ENCODE results near the gene ADARB1.

Gene ADARB1

DNA sequence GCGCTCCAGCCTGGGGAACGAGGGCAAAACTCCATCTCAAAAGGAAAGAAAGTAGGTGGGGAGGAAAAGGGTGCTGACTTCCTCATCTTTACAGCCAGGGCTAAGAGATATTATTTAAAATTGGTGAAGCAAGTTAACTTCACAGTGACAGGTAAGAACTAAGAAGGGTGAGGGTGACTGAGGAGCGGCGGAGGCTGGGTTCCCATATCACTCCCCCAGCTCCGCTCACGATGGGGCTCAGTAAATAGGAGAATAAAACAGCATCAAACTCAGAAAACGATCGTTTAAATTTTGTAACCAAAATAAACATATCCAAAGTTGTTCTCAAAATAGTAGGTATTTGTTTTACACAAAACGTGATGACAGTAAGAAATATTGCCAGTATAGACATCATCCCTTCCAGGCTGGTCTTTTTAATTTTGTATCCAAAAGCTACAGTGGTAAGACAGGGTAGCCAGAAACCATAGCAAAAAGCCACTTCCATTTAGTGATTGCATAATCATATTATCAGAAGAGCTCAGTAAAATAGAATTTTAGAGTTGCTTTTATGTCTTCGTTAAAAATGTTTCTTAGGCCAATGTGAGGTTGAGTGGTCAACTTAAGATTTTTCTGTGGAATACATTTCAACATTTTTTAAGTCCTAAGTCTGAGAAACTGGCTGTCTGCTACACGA lies 26.2 kb upstream of the ADARB1 start:
- TF ChIP-seq, protein P1, sequence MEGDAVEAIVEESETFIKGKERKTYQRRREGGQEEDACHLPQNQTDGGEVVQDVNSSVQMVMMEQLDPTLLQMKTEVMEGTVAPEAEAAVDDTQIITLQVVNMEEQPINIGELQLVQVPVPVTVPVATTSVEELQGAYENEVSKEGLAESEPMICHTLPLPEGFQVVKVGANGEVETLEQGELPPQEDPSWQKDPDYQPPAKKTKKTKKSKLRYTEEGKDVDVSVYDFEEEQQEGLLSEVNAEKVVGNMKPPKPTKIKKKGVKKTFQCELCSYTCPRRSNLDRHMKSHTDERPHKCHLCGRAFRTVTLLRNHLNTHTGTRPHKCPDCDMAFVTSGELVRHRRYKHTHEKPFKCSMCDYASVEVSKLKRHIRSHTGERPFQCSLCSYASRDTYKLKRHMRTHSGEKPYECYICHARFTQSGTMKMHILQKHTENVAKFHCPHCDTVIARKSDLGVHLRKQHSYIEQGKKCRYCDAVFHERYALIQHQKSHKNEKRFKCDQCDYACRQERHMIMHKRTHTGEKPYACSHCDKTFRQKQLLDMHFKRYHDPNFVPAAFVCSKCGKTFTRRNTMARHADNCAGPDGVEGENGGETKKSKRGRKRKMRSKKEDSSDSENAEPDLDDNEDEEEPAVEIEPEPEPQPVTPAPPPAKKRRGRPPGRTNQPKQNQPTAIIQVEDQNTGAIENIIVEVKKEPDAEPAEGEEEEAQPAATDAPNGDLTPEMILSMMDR (conservative IDR thresholded peaks at IDR 0.05; ENCODE audit: low read depth, low read length) = no peak
- H3K4me3 ChIP-seq (ENCODE audit: low read length) = no peak overlapping the region
- DNase-seq (ENCODE audit: low read depth) = no peak

DNA sequence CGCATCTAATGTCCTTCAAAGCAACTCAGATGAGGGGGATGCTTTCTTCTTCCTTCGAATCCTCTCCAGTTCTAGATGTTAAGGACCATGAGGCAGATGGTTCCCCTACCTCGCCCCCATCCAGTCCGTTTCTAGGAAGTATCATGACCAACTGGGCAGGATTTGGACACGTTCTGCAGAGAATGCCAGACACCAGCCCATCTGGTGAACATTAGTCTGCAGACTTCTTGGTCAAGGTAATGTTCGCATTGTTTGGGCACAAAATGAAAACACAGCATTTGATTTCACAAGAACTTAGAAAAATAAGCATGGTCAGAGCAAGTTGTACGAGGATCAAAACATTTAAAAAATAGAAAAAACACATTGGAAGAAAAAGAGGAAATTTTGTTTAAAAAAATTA lies 25.4 kb upstream of the ADARB1 start:
- TF ChIP-seq, protein P1 (conservative IDR thresholded peaks at IDR 0.05; ENCODE audit: low read depth, low read length) = no peak
- no peak overlapping the region for H3K4me3 ChIP-seq (ENCODE audit: low read length)
- DNase-seq (ENCODE audit: low read depth) = no peak

DNA sequence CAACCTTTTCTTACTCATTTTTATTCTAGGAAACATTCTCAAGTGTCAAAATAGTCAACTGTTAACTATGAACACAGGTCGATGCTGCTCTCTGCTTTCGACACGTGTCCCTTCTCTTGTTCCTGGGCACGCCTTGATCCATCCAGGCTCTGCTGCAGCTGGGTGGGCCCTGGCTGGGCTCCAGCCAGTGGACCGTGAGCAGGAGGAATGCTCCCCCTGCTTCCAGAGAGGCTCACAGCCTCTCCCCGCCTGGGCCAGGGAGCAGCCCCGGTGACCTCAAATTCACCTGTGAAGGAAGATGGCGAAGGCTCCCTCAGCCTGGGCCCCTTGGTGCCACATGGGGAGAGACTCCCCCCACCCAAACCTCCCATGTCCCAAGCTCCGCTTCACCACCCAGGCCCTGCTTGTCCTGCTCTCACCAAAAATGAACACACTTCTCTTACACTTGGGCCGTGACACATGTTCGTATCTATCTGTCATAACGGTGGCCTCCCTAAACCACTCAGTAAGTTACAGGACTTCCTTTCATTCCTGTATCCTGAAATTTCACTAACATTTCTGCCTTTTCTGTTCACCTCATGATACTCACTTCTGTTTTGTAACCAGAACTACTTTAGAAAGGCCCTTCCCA lies 24.6 kb upstream of the ADARB1 start:
- no peak overlapping the region for H3K4me3 ChIP-seq (ENCODE audit: low read length)
- no peak for DNase-seq (ENCODE audit: low read depth)
- TF ChIP-seq, protein P1 (conservative IDR thresholded peaks at IDR 0.05; ENCODE audit: low read depth, low read length) = no peak

DNA sequence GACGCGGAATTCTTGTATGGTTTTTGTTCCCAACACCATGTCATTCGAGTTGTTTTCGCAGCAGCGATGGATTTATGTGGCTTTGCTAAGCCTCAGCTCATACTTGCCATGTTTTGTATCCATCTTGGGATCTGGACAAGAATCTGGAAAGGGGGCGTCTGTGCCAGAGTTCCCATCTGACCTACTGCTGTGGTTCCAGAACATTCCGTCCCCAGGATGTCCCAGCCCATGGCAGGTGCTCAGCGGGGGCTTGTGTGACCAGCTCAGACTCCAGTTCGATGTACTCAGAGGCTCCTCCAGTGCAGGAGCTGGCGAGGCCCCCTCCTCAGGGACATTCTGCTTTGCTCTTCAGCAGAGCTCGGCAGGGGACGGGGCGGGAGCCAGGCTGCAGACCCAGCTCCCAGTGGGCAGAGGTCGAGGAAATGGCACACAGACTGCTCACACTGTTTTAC lies 24.0 kb upstream of the ADARB1 start:
- no peak overlapping the region for H3K4me3 ChIP-seq (ENCODE audit: low read length)
- TF ChIP-seq, protein P1 (conservative IDR thresholded peaks at IDR 0.05; ENCODE audit: low read depth, low read length) = no peak
- no peak for DNase-seq (ENCODE audit: low read depth)

DNA sequence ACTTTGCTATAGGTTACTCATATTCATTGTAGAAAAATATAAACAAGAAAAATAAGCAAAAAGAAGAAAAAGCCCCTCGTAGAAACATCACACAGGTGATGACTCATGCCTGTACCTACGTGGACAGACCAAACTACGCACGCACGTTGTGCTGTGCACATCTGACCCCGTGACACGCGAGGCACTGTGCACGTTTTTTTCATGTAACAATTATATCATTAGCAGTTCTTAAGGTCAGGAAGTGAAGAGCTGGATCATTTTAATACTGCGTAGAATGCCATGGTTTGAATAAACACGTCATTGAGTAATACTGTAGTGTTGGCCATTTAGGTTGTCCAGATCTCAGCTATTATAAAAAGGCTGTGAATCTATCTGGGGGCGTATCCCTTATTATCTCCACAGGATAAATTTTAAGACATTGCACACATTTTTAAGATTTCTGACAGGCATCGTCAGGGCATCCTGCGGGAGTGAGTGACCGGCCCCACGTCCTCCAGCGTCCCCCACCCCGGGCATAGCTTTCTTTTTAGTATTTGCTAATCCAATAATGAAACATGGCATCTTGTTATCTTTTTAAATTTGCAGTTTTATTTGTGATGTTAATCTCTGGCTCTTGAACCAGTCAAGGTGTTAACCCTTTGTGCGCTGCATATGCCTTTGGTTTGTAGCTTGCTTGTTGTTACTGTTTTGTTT lies 23.4 kb upstream of the ADARB1 start:
- no peak for DNase-seq (ENCODE audit: low read depth)
- H3K4me3 ChIP-seq (ENCODE audit: low read length) = no peak overlapping the region
- TF ChIP-seq, protein P1 (conservative IDR thresholded peaks at IDR 0.05; ENCODE audit: low read depth, low read length) = no peak

DNA sequence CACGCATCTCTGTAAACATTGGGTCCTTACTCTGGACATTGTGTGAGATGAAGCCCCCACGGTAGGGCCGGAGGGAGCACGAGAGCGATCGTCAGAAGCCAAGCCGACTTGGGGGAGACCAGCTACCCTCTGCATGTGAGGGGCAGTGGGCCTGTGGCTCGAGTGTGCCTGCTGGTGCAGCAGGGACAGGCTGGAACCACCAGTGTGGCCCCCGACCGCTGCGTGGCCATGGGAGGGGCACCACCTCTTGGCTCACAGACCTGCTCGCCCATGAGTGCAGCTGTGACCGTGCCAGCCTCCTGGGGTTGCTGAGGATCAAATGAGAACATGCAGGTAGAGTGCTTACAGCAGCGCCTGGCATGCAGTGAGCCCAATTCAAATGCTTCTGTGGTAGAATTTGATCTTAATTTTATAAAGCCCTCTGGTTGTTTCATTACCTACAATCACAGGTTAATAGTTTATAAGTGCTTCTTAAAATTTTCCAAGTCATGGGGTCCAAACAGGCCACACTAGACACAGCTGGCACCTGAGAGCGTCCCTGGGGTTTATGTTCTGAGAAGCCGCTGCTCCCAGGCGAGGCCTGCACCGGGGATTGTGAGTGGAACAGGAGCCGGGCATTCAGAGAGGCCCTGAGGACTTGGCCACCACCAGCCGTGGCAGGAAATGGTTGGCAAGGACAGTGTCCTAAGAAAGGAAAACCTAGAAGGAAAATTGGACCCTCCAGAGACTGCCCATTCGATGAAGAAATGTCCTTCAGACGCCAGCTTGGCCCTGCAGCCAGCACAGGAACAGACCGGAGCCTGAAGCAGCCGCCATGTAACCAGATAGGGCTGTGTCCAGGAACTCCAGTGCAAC lies 22.6 kb upstream of the ADARB1 start:
- H3K4me3 ChIP-seq (ENCODE audit: low read length) = no peak overlapping the region
- TF ChIP-seq, protein P1 (conservative IDR thresholded peaks at IDR 0.05; ENCODE audit: low read depth, low read length) = no peak
- no peak for DNase-seq (ENCODE audit: low read depth)
